DMS114 treated with DMSO at 0.1 percent for 48 hours (cell line): ENCODE results near the gene SRXN1.

Experiments used
- DNase-seq: peaks from one replicate; lab custom pipeline; 2025; ENCODE audit not compliant: unreplicated experiment; lab: John Stamatoyannopoulos, UW

Gene SRXN1

DNA sequence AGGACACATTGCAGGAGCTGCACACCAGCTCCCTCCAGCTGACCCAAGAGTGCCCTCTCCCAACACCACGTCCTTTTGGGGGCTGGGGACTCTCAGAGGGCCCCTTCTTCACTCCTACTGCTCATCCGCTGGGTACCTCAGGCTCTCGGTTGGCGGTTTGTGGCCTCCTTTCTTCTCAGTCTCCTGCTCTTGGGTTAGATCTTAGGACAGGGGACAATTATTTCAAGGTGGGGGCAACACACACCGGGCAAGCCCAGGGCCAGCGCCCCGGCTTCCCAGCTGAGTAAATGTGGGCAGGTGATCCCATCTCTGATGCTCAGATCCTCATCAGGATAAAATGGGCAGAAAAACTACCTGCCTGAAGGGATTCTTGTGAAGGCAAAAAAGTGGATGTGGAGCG, 44.0 kb downstream of the SRXN1 start:
- DNase-seq, result no peak

DNA sequence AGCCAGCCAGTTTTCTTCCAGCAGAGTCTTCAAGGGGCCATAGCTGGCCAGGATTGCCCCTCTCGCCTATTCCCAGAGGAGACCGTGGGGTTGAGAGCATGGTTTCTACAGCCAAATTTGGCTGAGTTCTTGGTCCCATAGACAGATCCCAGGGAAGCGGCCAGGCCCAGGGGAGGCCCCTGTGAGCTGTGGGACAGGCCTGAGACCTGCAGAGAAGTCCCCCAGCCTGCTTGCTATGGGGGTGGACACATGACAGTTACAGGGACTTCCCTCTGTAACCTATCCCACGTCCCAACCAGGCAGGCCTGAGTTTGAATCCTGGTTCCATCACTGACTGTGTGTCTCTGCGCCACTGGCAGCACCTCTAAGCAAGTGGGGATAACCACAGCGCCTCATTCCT, 45.5 kb downstream of the SRXN1 start:
- DNase-seq, result no peak

DNA sequence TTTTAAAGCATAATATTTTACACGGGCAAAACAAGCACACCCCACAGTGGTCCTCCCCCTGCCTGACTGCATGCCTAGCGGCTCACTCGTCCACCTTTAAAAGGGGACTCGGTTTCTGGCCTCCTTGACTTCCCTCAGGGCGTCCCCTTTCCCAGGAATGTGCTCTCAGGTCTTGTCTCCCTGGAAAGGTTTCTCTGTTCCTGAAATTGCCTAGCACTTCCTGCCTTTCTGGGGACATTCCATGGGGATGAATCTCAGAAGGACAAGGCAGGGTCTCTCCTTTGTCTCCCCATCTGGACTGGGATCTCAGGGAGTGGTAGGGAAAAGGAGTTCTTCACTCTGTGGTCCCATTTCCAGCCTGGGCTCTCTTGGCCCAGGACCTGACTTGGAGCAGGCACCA, 47.8 kb downstream of the SRXN1 start:
- no peak for DNase-seq

DNA sequence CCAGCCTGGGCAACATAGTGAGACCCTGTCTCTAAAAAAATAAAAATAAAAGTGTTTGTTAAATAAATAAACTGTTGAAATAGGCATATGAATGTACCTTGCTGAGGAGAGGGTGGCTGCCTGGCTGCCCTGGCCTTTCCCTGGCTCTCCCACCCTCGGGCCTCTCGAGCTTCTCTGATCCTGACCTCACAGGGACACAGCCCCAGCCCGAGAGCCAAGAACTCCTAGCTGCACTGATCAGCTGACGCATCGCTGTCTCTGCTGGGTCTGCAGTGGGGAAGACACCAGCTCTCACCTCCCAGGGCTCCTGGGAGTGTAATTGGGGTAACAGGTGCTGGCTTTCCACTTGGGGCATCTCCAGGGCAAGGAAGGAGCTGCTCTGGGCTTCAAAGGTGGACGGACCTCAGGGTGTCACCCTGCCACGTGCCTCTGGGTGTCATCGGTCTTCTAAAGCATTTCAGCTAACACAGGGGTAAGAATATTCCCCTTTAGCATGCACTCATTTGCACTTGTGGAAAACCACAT, 49.8 kb downstream of the SRXN1 start:
- DNase-seq, result no peak

DNA sequence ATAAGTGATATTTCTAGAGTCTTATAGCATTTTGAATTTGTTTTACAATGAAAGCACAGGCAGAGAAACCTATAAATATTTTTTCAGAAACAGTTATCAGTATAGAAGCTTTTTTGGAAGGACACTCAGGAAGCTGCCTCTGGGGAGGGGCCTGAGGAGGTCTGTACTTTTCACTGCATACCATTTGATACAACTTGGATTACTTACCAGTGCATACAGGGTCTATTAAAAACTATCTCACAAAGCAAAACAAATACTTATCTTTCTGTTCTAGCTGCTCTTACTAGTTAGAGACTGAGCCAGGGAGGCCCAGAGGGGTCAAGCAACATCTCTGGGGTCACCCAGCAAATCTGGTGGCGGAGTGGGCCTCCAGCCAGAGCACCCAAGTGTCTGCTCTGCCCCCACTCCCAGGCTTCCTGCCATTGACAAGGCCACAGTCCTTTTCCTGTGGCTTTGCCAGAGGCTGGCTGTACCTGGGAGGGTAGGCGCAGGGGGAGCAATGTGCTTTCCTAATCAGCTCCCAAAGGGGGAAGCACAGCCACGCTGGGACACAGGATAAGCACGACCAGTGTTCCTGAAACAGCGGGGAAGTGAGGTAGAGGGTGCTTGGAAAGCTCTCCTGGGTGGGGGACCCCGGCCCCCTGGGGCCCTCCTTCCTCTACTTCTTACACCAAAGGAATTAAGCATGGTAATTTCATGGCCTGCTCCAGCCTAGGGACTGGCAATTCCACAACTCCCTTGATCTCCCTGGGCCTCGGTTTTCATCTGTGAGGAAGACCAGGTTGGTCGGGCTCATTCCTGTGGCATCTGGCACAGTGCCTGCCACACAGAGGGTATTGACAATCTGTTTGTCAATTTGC, 50.7 kb downstream of the SRXN1 start:
- no peak for DNase-seq

DNA sequence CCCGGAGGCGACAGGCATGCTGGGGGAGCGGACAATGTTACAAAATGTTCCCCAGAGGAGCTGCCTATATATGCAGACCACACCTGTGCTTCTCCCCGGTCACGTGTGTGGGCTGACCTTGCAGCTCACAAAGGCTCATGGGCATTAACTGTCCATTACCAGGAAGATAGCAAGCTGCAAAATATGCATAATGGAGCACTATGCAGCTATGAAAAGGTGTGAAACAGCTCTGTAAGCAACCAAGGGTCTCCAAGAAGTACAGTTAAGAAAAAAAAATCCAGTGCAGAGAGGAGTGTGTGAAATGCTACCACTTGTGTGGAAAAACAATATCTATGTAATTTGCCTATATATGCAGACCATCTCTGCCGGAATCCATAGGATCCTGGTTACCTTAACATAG, 52.3 kb downstream of the SRXN1 start:
- no peak for DNase-seq

DNA sequence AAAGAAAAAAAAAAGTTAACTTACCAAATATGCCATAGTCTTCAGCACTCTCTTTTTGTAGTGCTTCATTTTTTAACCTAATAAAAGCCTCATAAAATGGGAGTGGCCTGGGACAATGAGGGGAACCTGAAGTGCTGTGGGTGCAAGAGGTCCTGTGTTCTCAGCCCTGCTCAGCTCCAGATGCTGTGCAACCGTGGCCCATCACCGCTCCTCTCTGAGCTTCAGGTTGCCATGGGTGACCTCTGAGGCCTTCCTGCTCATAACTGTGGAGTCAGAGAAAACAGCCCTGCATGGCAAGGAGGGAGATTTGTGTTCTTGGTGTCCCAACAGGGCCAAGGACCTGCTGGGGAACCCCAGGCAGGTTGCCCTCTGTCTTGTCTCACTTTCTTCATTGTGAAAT, 52.9 kb downstream of the SRXN1 start:
- no peak for DNase-seq

DNA sequence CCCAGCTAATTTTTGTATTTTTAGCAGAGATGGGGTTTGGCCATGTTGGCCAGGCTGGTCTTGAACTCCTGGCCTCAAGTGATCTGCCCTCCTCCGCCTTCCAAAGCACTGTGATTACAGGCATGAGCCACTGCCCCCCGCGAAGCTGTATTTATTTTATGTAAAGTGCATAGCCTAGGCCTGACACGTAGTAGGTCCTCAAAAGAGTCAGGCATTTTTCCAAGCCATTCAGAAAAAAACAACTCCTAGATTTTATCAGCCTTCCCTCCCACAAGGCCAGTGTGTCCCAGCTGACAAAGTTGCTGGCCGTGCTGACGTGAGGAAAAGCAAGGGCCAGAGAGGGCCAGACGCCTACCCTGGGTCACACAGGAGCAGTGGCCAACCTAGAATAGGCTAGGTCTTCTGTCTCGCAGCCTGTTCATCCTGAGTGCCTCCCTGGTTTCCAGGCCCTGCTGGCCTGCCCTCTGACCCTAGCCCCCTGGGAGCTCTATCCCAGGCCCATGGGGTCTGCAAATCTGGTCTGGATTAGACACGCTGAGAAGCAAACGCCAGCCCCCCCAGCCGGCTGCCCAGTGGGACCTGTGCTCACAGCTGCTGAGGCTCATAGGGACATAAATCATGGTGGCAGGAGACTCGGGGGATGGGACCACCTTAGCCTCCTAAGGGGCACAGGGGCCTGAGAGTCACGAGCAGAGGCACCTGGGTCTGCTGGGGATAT, 54.7 kb downstream of the SRXN1 start:
- no peak for DNase-seq

DNA sequence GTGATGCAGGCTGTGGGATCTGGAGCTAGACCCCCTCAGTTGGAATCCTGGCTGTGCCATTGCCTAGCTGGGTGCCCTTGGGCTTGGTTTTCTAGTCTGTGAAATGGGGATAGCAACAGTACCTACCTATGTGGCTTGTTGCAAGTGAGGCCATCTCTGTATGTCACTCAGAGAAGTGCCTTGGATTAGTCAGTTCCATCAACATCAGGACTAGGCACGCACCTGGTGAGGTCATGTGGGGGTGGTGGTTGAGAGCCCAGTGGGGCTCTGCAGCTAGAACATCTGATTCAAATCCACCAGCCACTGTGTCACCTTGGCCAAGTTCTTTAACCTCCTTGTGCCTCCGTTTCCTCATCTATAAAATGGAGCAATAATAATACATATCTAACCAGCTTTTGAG, 55.4 kb downstream of the SRXN1 start:
- no peak for DNase-seq
